Right lobe of liver (tissue), 6 donors: ENCODE data around the gene PTPRU. TPM values are rescaled to one million over a fixed set of nuclear protein-coding genes. Genes with fewer than 3 reads are reported as not detected.

ENCODE experiments used
- ATAC-seq, 4 donors: fragments of 200-7000 bp; cut with Tn5 transposase; one replicate each; pipeline ENCODE4 v1.9.1; 2020; ENCODE audit warnings: mild to moderate bottlenecking in 4 of 4, moderate library complexity in 4 of 4
- DNase-seq, 3 donors: peaks; one replicate each; pipeline ENCODE4 v3.0.0-alpha.2; 2020
- H3K27ac ChIP-seq, 3 donors: fragments of 200-600 bp; one replicate each; pipeline ENCODE4 v1.8.0; 2022
- H3K27me3 ChIP-seq, 2 donors: fragments of 200-600 bp; one replicate each; pipeline ENCODE4 v1.8.0; 2022
- H3K36me3 ChIP-seq, 4 donors: fragments of 200-600 bp; sonication (generic) in 1 of 4; one replicate each; pipeline versions ENCODE4 v1.5.1 to v1.8.0; 2017 to 2022; ENCODE audit warnings: control low read depth in 1 of 4
- H3K4me1 ChIP-seq, 4 donors: fragments of 200-600 bp; sonication (generic) in 1 of 4; one replicate each; pipeline versions ENCODE4 v1.5.1 to v1.8.0; 2017 to 2022; ENCODE audit warnings: control low read depth in 1 of 4
- H3K4me3 ChIP-seq, 3 donors: fragments of 200-600 bp; one replicate each; pipeline ENCODE4 v1.8.0; 2022
- H3K9me3 ChIP-seq, 4 donors: fragments of 200-600 bp; sonication (generic) in 1 of 4; one replicate each; pipeline versions ENCODE4 v1.5.1 to v1.8.0; 2017 to 2022; ENCODE audit warnings: control low read depth in 1 of 4
- CTCF ChIP-seq, 4 donors: fragments of 200-600 bp in 3 of 4; fragments of 450-650 bp in 1 of 4; IDR thresholded peaks; one replicate each; pipeline versions ENCODE4 v1.5.1 to v1.8.0; 2016 to 2022; ENCODE audit warnings: antibody characterized with exemption in 4 of 4, mild to moderate bottlenecking in 2 of 4
- POLR2A ChIP-seq: fragments of 450-650 bp; IDR thresholded peaks from one replicate; pipeline ENCODE4 v1.6.1; 2017; ENCODE audit warnings: antibody characterized with exemption, mild to moderate bottlenecking
- WGBS: methylation state at CpG from one replicate; pipeline ENCODE4 v1.1.6; 2018; ENCODE audit warnings: low coverage, low lambda C conversion rate; ENCODE audit not compliant: insufficient coverage; ENCODE audit errors: missing lambda C conversion rate; 5-methylcytosine and 5-hydroxymethylcytosine counted together
- intact Hi-C, 2 donors: fragments of 100-400 bp; cut with DNase I; formaldehyde crosslinking; loops; one replicate each; pipeline versions ENCODE4 v1.11.2 to v1.14.1; 2022
- total RNA-seq, 6 experiments: library from RNA; depleted of rRNA in 2 of 6; stranded (reverse); fragments of >200 nt in 2 of 6; fragmentation: NEBNext Ultra II Directional in 3 of 6; extraction: Animal tissue kit (Norgen Biotek cat#: 25700) in 3 of 6; gene quantifications; one replicate each; pipeline versions ENCODE4 v1.1.0 to v1.2.4, GENCODE V29; 2016 to 2023
- donor health status: DM: no; HTN: yes; CAD: no.
- donor health status: DM: no; HTN: no; CAD: no.
- donor health status: DM: no; HTN: no; CAD: no.
- donor health status: DM: no; HTN: yes; CAD: no.
- donor health status: DM: no; HTN: yes; CAD: no.

Gene PTPRU
- total RNA-seq, 6 experiments from 2014 or later: 4.8 to 22.3 (median 14.5) TPM

GRCh38 chr1:29264773-29265389 is 28.6 kb downstream of the PTPRU start:
- Histone ChIP-seq H3K27me3 (no peaks in the 10 kb centered on the region), H3K27ac (no peak overlapping the region), H3K9me3 (no peaks in the 10 kb centered on the region), H3K4me1 (no peaks in the 10 kb centered on the region), H3K36me3 (no peaks in the 10 kb centered on the region), H3K4me3 (no peak overlapping the region)
- WGBS: 83% methylated on average over 4 of the region's 4 CpGs
- TF ChIP-seq CTCF (IDR thresholded peaks at IDR 0.05) (no peak), POLR2A (no peak)
- ATAC-seq (no peak), DNase-seq (no peak)
- intact Hi-C loops: no loop called here

- Histone ChIP-seq H3K4me3 (no peak overlapping the region), H3K27ac (no peak overlapping the region), H3K36me3 (no peaks in the 10 kb centered on the region), H3K27me3 (no peaks in the 10 kb centered on the region), H3K4me1 (peaks cover 0 to 8% (median 0%) of the 10 kb centered on the region in 4 donors), H3K9me3 (no peaks in the 10 kb centered on the region)
- WGBS: 64% methylated on average over 3 of the region's 3 CpGs
- ATAC-seq (no peak), DNase-seq (no peak)
- no peak for TF ChIP-seq CTCF (IDR thresholded peaks at IDR 0.05)
- intact Hi-C loops: no loop called here
Observed at GRCh38 chr1:29266912-29267311, 30.6 kb downstream of the PTPRU start.

- Histone ChIP-seq H3K27me3 (no peaks in the 10 kb centered on the region), H3K27ac (no peak overlapping the region), H3K4me3 (no peak overlapping the region), H3K9me3 (no peaks in the 10 kb centered on the region), H3K4me1 (peaks cover 0 to 8% (median 0%) of the 10 kb centered on the region in 4 donors), H3K36me3 (no peaks in the 10 kb centered on the region)
- TF ChIP-seq CTCF (IDR thresholded peaks at IDR 0.05) (no peak), POLR2A (no peak)
- ATAC-seq (no peak), DNase-seq (no peak)
- intact Hi-C loops: no loop called here
- 79% methylated on average over 8 of the region's 9 CpGs for WGBS
Observed at GRCh38 chr1:29267321-29268070, 31.2 kb downstream of the PTPRU start.

GRCh38 chr1:29269382-29269781 is 33.1 kb downstream of the PTPRU start:
- ATAC-seq (no peak), DNase-seq (no peak)
- Histone ChIP-seq H3K4me1 (peaks cover 0 to 8% (median 0%) of the 10 kb centered on the region in 4 donors), H3K27ac (no peak overlapping the region), H3K4me3 (no peak overlapping the region), H3K36me3 (no peaks in the 10 kb centered on the region), H3K9me3 (no peaks in the 10 kb centered on the region), H3K27me3 (no peaks in the 10 kb centered on the region)
- TF ChIP-seq POLR2A (no peak), CTCF (IDR thresholded peaks at IDR 0.05) (no peak)
- 77% methylated on average over 4 of the region's 8 CpGs for WGBS
- intact Hi-C loops: no loop called here
